GM12878 (cell line): ENCODE measurements around the gene NTM. TPM values are rescaled to one million over a fixed set of nuclear protein-coding genes. Genes with fewer than 3 reads are reported as not detected.

Experiments used
- ATAC-seq: fragments of 200-7000 bp; cut with Tn5 transposase; 3 replicates; pipeline ENCODE4 v1.9.1; 2020; ENCODE audit warnings: mild to moderate bottlenecking, moderate library complexity
- BruUV-seq: library from RNA; stranded (reverse); fragments of 400-500 nt; replicated peaks from 2 replicates; lab custom pipeline; 2021; lab: Mats Ljungman, UMichigan
- CTCF ChIA-PET: fragments of 300-600 bp; sonication (Branson Sonifier 250); formaldehyde crosslinking; extraction: SDS; loops from one replicate; lab custom pipeline; 2021; ENCODE audit warnings: inconsistent platforms; lab: Yijun Ruan, JAX
- POLR2A ChIA-PET: fragments of 350-600 bp; formaldehyde crosslinking; extraction: SDS; loops from one replicate; lab custom pipeline; 2021; ENCODE audit warnings: inconsistent platforms; lab: Charles Lee
- RAD21 ChIA-PET: fragments of 300-600 bp; sonication (Branson Sonifier 250); formaldehyde crosslinking; loops from one replicate; lab custom pipeline; 2023; ENCODE audit warnings: antibody characterized with exemption; ENCODE audit not compliant: unreplicated experiment; lab: Charles Lee
- SMC1A ChIA-PET: fragments of 300-600 bp; sonication (Branson Sonifier 250); formaldehyde crosslinking; loops from one replicate; lab custom pipeline; 2023; ENCODE audit not compliant: unreplicated experiment, uncharacterized antibody; lab: Charles Lee
- DNase-seq: peaks from one replicate; pipeline ENCODE4 v3.0.0-alpha.2; 2011; ENCODE audit warnings: low read depth, low spot score
- FAIRE-seq: peaks from 3 replicates; lab custom pipeline; 2011; peaks lifted over from hg19 to GRCh38; lab: Jason Lieb, UNC
- H2AFZ ChIP-seq: 2 replicates; pipeline ENCODE4 v1.6.0; 2011; ENCODE audit warnings: low read depth, low read length, control low read depth; ENCODE audit not compliant: control insufficient read depth
- H3K27ac ChIP-seq: 2 replicates; pipeline ENCODE4 v1.5.1; 2011; ENCODE audit warnings: control low read depth; ENCODE audit not compliant: control insufficient read depth, insufficient read depth
- H3K27me3 ChIP-seq, 2 experiments: replicated peaks in 1 of 2; 2 replicates each; pipeline versions ENCODE4 v1.6.0 to v1.6.1; 2011; ENCODE audit warnings: low read length in 1 of 2; ENCODE audit not compliant: control insufficient read depth in 2 of 2, insufficient read depth in 2 of 2
- H3K36me3 ChIP-seq, 2 experiments: 2 replicates each; pipeline ENCODE4 v1.5.1; 2011; ENCODE audit warnings: low read length in 1 of 2; ENCODE audit not compliant: control insufficient read depth in 2 of 2, insufficient read depth in 2 of 2
- H3K4me1 ChIP-seq: 2 replicates; pipeline ENCODE4 v1.6.1; 2011; ENCODE audit warnings: mild to moderate bottlenecking, low read length, moderate library complexity, mixed read lengths; ENCODE audit not compliant: control insufficient read depth, insufficient read depth
- H3K4me2 ChIP-seq: 2 replicates; pipeline ENCODE4 v1.6.0; 2011; ENCODE audit warnings: control low read depth; ENCODE audit not compliant: control insufficient read depth, insufficient read depth
- H3K4me3 ChIP-seq: fragments of 200-600 bp; sonication (generic); 2 replicates; pipeline ENCODE4 v1.5.1; 2016
- H3K79me2 ChIP-seq: 2 replicates; pipeline ENCODE4 v1.6.0; 2011; ENCODE audit warnings: low read length; ENCODE audit not compliant: control insufficient read depth, insufficient read depth
- H3K9ac ChIP-seq: 2 replicates; pipeline ENCODE4 v1.8.0; 2011; ENCODE audit warnings: low read length, control low read depth, mixed read lengths; ENCODE audit not compliant: control insufficient read depth, insufficient read depth
- H3K9me3 ChIP-seq: replicated peaks from 3 replicates; pipeline ENCODE4 v1.5.1; 2011; ENCODE audit warnings: mild to moderate bottlenecking, low read length; ENCODE audit not compliant: control insufficient read depth, insufficient read depth
- H4K20me1 ChIP-seq: 2 replicates; pipeline ENCODE4 v1.6.0; 2011; ENCODE audit not compliant: control insufficient read depth, insufficient read depth
- EED ChIP-seq: sonication (generic); IDR thresholded peaks from 2 replicates; pipeline ENCODE4 v1.6.1; 2016; ENCODE audit warnings: antibody characterized with exemption, low read depth
- EZH2 ChIP-seq: IDR thresholded peaks from 2 replicates; pipeline ENCODE4 v1.6.1; 2012; ENCODE audit warnings: low read depth, mild to moderate bottlenecking, control low read depth, inconsistent platforms, low read length, borderline replicate concordance; ENCODE audit not compliant: control insufficient read depth
- IKZF2 ChIP-seq, 2 experiments: fragments of 450-650 bp; IDR thresholded peaks; 2 replicates each; pipeline ENCODE4 v1.6.1; 2017; ENCODE audit warnings: mild to moderate bottlenecking in 2 of 2, moderate library complexity in 2 of 2
- KLF5 ChIP-seq: fragments of 450-650 bp; IDR thresholded peaks from 2 replicates; pipeline ENCODE4 v1.6.1; 2014; ENCODE audit warnings: mild to moderate bottlenecking; ENCODE audit not compliant: partially characterized antibody
- LARP7 ChIP-seq: fragments of 450-650 bp; IDR thresholded peaks from 2 replicates; pipeline ENCODE4 v1.6.1; 2017; ENCODE audit warnings: mild to moderate bottlenecking
- SMAD1 ChIP-seq: fragments of 450-650 bp; IDR thresholded peaks from 2 replicates; pipeline ENCODE4 v1.6.1; 2018; ENCODE audit warnings: mild to moderate bottlenecking, low read depth; ENCODE audit not compliant: partially characterized antibody
- SMAD5 ChIP-seq: IDR thresholded peaks from 2 replicates; pipeline ENCODE4 v1.6.1; 2016; ENCODE audit warnings: antibody characterized with exemption, low read depth
- SMARCA5 ChIP-seq: fragments of 450-650 bp; IDR thresholded peaks from 2 replicates; pipeline ENCODE4 v1.6.1; 2017; ENCODE audit warnings: mild to moderate bottlenecking
- ZNF207 ChIP-seq: fragments of 450-650 bp; IDR thresholded peaks from 2 replicates; pipeline ENCODE4 v1.6.1; 2014; ENCODE audit warnings: antibody characterized with exemption, mild to moderate bottlenecking, borderline replicate concordance
- WGBS: methylation state at CpG from one replicate; pipeline ENCODE4 v1.1.6; 2016; ENCODE audit warnings: low lambda C conversion rate; ENCODE audit not compliant: insufficient replicate concordance, insufficient coverage; ENCODE audit errors: missing lambda C conversion rate; 5-methylcytosine and 5-hydroxymethylcytosine counted together
- in situ Hi-C: fragments of 300-500 bp; cut with MboI; formaldehyde crosslinking; loops from 9 replicates; pipeline ENCODE4 v1.14.3; 2018; ENCODE audit warnings: mixed read lengths
- intact Hi-C: fragments of 100-400 bp; cut with micrococcal nuclease; formaldehyde crosslinking; loops from one replicate; pipeline ENCODE4 v1.14.2; 2022; ENCODE audit not compliant: unreplicated experiment
- polyA plus RNA-seq, 11 experiments: library from polyadenylated mRNA; depleted of rRNA in 4 of 11; unstranded in 6 of 11; stranded (reverse) in 5 of 11; fragments of >200 nt; fragmentation: Nextera tagmentation in 4 of 11; fragmentation: Illumina TruSeq in 1 of 11; extraction: Ambion mirVana in 4 of 11; extraction: Trizol in 1 of 11; gene quantifications; 1 replicate in 1 of 11; 2 replicates in 10 of 11; pipeline versions ENCODE4 v1.2.1 to v1.2.3, GENCODE V29; 2011 to 2016; ENCODE audit warnings: inconsistent platforms in 2 of 11, missing spikeins in 2 of 11, low read depth in 1 of 11
- total RNA-seq, 4 experiments: library from RNA; depleted of rRNA in 3 of 4; stranded (reverse); fragments of >200 nt in 3 of 4; fragmentation: Illumina TruSeq in 1 of 4; extraction: Trizol in 1 of 4; gene quantifications; 2 replicates each; pipeline versions ENCODE4 v1.2.1 to v1.2.3, GENCODE V29; 2013 to 2021
- TF ChIP-seq, protein P1 (sequence below): IDR thresholded peaks from 2 replicates; pipeline ENCODE4 v1.6.1; 2012; ENCODE audit warnings: low read depth, low read length, improper control_type of control experiment
- TF ChIP-seq, protein P2 (sequence below): IDR thresholded peaks from 2 replicates; pipeline ENCODE4 v1.6.1; 2011; ENCODE audit warnings: mild to moderate bottlenecking, low read depth, low read length, moderate library complexity; ENCODE audit not compliant: insufficient replicate concordance
- TF ChIP-seq, protein P3 (sequence below): IDR thresholded peaks from 2 replicates; pipeline ENCODE4 v1.6.1; 2012; ENCODE audit warnings: improper control_type of control experiment, low read depth, low read length; ENCODE audit not compliant: insufficient replicate concordance
- TF ChIP-seq, protein P4 (sequence below): fragments of 450-650 bp; IDR thresholded peaks from 2 replicates; pipeline ENCODE4 v1.6.1; 2017; ENCODE audit warnings: mild to moderate bottlenecking
- TF ChIP-seq, protein P5 (sequence below): IDR thresholded peaks from 2 replicates; pipeline ENCODE4 v1.6.1; 2011; ENCODE audit warnings: low read depth, low read length, improper control_type of control experiment, borderline replicate concordance

NTM gene
- total and polyA plus RNA-seq, 10 of the 15 experiments (the other 5 are each of a cell fraction or from before 2014, with no cell fraction given) = not detected

DNA sequence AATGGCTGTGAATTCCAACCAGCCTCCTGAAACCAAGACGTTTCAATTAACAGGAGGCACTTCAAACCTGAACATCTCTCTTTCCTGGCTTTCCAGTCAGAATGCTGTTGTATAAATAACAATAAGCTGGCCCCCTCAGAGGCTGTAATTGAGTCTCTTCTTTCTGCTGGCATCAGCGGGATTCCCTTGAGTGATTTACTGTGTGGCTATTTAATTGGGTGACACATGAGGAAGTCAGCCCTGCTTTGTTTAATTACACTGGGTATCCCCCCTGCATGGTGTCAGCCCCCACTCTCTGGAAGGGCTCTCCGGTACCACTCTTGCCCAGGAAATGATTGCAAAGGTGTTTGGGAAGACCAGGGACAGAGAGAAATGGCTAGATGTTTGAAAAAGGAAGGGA is 101.6 kb downstream of the NTM start:
- ChIA-PET RAD21 (no interaction called here), SMC1A (interaction anchor here (0.6 kb wide), 1 partner anchor 1576 kb away, joined by 3 read pairs; no protein-coding TSS in a partner anchor), CTCF (interaction anchor here (1.3 kb wide), 1 partner anchor 9 kb away, joined by 4 read pairs; no protein-coding TSS in a partner anchor), POLR2A (no interaction called here)
- intact Hi-C loops (no loop called here), in situ Hi-C loops (no loop called here)
- whole genome bisulfite sequencing = 11% methylated on average over 3 of the region's 3 CpGs
- H3K36me3 ChIP-seq = no peaks in the 10 kb centered on the region
- H3K9ac ChIP-seq = no peak overlapping the region
- peaks cover 0 to 1% of the 10 kb centered on the region in 2 experiments; a peak in 2 of 4 replicates for H3K27me3 ChIP-seq
- H2AFZ ChIP-seq = no peak overlapping the region
- no TSS peak for BruUV-seq
- H3K9me3 ChIP-seq = no peaks in the 10 kb centered on the region
- H3K4me3 ChIP-seq = no peak overlapping the region
- no peak for FAIRE-seq
- DNase-seq = no peak
- no peak overlapping the region for H3K4me2 ChIP-seq
- H3K27ac ChIP-seq = no peak overlapping the region
- no peaks in the 10 kb centered on the region for H3K4me1 ChIP-seq
- H4K20me1 ChIP-seq = no peaks in the 10 kb centered on the region
- no peak for ATAC-seq
- H3K79me2 ChIP-seq = no peaks in the 10 kb centered on the region
- TF ChIP-seq, protein P1, sequence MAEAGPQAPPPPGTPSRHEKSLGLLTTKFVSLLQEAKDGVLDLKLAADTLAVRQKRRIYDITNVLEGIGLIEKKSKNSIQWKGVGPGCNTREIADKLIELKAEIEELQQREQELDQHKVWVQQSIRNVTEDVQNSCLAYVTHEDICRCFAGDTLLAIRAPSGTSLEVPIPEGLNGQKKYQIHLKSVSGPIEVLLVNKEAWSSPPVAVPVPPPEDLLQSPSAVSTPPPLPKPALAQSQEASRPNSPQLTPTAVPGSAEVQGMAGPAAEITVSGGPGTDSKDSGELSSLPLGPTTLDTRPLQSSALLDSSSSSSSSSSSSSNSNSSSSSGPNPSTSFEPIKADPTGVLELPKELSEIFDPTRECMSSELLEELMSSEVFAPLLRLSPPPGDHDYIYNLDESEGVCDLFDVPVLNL = no peak
- TF ChIP-seq SMARCA5 (no peak), EED (no peak), ZNF207 (no peak), SMAD5 (no peak), LARP7 (no peak), EZH2 (no peak), IKZF2 (IDR thresholded peaks at IDR 0.05) (no peak), SMAD1 (no peak), KLF5 (no peak)
- TF ChIP-seq, protein P2, sequence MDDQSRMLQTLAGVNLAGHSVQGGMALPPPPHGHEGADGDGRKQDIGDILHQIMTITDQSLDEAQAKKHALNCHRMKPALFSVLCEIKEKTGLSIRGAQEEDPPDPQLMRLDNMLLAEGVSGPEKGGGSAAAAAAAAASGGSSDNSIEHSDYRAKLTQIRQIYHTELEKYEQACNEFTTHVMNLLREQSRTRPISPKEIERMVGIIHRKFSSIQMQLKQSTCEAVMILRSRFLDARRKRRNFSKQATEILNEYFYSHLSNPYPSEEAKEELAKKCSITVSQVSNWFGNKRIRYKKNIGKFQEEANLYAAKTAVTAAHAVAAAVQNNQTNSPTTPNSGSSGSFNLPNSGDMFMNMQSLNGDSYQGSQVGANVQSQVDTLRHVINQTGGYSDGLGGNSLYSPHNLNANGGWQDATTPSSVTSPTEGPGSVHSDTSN = no peak
- TF ChIP-seq, protein P3, sequence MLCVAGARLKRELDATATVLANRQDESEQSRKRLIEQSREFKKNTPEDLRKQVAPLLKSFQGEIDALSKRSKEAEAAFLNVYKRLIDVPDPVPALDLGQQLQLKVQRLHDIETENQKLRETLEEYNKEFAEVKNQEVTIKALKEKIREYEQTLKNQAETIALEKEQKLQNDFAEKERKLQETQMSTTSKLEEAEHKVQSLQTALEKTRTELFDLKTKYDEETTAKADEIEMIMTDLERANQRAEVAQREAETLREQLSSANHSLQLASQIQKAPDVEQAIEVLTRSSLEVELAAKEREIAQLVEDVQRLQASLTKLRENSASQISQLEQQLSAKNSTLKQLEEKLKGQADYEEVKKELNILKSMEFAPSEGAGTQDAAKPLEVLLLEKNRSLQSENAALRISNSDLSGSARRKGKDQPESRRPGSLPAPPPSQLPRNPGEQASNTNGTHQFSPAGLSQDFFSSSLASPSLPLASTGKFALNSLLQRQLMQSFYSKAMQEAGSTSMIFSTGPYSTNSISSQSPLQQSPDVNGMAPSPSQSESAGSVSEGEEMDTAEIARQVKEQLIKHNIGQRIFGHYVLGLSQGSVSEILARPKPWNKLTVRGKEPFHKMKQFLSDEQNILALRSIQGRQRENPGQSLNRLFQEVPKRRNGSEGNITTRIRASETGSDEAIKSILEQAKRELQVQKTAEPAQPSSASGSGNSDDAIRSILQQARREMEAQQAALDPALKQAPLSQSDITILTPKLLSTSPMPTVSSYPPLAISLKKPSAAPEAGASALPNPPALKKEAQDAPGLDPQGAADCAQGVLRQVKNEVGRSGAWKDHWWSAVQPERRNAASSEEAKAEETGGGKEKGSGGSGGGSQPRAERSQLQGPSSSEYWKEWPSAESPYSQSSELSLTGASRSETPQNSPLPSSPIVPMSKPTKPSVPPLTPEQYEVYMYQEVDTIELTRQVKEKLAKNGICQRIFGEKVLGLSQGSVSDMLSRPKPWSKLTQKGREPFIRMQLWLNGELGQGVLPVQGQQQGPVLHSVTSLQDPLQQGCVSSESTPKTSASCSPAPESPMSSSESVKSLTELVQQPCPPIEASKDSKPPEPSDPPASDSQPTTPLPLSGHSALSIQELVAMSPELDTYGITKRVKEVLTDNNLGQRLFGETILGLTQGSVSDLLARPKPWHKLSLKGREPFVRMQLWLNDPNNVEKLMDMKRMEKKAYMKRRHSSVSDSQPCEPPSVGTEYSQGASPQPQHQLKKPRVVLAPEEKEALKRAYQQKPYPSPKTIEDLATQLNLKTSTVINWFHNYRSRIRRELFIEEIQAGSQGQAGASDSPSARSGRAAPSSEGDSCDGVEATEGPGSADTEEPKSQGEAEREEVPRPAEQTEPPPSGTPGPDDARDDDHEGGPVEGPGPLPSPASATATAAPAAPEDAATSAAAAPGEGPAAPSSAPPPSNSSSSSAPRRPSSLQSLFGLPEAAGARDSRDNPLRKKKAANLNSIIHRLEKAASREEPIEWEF = no peak
- TF ChIP-seq, protein P4, sequence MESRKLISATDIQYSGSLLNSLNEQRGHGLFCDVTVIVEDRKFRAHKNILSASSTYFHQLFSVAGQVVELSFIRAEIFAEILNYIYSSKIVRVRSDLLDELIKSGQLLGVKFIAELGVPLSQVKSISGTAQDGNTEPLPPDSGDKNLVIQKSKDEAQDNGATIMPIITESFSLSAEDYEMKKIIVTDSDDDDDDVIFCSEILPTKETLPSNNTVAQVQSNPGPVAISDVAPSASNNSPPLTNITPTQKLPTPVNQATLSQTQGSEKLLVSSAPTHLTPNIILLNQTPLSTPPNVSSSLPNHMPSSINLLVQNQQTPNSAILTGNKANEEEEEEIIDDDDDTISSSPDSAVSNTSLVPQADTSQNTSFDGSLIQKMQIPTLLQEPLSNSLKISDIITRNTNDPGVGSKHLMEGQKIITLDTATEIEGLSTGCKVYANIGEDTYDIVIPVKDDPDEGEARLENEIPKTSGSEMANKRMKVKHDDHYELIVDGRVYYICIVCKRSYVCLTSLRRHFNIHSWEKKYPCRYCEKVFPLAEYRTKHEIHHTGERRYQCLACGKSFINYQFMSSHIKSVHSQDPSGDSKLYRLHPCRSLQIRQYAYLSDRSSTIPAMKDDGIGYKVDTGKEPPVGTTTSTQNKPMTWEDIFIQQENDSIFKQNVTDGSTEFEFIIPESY = no peak
- TF ChIP-seq, protein P5, sequence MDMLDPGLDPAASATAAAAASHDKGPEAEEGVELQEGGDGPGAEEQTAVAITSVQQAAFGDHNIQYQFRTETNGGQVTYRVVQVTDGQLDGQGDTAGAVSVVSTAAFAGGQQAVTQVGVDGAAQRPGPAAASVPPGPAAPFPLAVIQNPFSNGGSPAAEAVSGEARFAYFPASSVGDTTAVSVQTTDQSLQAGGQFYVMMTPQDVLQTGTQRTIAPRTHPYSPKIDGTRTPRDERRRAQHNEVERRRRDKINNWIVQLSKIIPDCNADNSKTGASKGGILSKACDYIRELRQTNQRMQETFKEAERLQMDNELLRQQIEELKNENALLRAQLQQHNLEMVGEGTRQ = no peak
